ENCODE results near the gene PRKCH.

PRKCH gene

DNA sequence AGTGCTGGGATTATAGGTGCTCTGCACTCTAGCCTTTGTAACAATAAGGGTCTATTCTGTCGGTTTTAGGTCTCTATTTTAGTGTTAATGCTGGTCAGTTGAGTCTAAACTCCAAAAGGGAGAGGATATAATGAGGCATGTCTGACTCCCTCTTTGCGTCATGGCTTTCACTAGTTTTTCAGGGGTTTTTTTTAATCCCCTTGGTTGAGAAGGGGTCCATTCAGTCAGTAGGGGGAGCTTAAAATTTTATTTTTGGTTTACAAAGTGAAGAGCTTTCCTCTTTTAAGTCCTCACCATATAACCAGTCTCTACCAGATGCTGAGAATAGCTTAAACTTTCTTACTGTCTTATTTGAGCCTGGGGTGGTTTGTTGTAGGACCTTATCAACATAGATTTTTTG lies 106.9 kb downstream of the PRKCH start:
- DNase-seq (ENCODE audit: low read depth in 2 of 2): no peak

DNA sequence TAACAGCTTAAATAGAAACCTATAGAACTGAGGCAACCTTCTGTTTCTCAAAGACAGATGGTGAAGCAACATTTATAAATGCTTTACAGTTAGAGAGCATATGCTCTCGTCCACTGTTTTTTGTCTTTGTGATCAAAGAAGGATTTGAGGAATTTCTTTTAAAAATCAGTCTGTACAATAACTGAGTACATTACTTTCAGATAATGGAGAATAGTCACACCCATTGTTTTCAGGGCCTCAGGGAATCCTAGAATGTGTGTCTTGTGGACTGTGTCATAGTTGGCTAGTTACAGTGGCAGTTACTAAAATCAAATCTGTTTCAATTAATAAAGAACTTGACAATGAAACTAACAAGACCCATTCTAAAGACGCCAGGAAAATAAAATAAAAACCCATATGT lies 107.9 kb downstream of the PRKCH start:
- DNase-seq (ENCODE audit: low read depth in 2 of 2): no peak

DNA sequence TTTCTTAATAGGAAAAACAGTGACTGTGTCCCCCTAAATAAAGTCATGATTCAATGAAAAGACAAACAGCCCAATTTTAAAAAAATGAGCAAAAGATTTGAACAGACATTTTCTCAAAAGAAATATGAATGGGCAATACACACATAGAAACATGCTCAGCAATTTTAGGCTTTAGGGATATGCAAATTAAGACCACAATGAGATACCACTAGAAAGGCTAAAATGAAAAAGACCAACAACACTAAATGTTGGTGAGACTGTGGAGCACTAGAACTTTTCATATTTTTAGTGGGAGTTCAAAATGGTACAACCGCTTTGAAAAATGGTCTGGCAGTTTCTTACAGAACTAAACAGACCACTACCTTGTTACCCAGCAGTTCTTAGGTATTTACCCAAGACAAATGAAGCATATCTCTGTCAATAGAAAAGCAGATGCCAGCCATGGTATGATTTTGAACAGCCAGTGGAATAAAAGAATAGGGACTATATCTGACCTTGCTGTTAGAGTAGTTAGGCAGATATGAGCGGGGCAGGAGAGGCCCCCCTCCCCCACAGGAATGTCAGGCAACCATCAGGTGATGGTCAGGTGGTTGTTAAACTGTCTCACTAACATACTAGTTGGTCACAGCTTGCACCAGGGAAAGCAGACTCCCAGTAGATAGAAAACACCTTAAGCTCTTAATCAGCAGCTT lies 108.8 kb downstream of the PRKCH start:
- DNase-seq (ENCODE audit: low read depth in 2 of 2): no peak

DNA sequence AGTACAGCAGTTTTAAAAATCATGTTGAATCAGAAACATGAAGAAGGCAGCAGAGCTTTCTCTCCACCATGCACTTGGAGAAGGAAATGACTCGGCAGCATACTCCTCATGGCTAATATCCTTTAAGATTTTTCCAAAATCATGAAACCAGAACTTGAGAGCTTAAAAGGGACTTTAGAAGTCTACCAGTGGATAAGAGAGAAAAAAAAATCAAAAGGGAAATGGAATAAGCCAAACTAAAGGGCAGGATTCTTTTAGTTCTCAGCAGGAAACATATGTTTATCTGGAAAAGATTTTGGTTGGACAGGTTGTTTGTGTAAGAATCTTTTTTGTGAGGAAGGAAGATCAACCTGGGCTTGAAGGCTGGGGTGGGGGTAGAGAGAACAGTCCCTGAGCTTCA lies 111.8 kb downstream of the PRKCH start:
- DNase-seq (ENCODE audit: low read depth in 2 of 2): no peak

DNA sequence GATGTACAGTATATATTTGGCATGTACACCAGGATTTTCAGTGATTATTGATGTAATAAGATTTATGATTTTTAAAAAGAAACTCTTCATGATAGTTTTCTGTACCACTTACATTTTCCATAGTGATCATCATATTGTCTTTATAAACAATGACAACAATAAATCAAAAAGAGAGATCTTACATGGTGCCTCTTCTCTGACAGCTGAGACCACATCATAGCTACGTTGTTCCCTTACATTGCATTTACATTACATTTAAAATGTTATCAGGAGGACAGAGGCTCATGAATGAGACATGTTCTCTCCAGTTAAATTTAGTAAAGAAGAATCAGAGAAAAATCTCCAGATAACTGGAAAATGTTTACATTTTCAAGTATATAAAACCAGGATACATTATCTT lies 112.4 kb downstream of the PRKCH start:
- DNase-seq (ENCODE audit: low read depth in 2 of 2): no peak

DNA sequence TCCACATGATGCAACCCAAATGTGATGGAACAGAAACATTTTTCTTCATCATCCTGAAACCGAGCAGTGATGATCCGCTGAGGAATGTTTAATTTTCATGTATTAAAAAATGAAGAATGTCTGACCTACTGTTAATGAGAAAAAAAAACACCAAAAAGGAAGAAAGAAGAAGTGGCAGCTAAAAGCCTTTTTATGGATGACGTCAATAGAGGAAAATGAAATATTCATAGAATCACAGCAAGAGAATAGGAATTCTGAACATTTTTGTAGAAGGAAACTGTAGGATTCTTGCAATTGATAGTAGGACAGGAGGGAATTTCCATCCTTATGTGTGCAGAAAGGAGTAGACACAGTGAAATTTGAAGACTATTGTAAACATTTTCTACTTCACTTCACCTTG lies 112.9 kb downstream of the PRKCH start:
- no peak for DNase-seq (ENCODE audit: low read depth in 2 of 2)

DNA sequence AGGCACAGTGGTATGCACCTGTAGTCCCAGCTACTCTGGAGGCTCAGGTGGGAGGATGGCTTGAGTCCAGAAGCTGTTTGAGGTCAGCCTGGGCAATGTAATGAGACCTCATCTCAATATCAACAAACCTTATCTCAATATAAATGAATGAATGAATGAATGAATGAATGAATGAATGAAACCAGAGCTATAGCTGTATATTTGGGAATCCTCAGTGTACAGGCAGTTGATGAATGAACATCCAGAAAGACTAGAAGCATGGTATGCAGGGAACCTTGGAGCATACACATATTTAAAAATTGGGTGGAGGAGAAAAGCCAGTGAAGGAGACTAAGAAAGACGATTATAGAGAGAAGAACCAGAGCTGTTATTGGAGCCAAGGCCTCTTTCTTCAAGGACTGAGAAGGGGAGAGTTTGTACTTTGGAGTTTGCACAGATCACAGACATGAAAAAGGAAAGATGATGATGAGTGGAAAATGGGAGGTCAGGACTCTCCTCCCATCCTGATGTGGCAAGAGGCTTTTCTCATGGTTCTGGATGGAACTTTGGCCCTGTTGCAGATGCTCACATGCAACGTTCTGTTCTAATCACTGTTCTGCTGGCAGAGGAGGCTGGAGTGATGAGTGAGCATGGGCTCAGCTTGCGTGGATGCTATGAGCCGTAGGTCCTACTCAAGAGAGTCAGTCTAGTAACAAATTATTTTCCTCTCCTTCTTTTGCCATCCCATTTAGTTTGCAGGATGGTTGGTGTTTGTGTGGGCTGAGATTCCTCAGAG lies 114.4 kb downstream of the PRKCH start:
- no peak for DNase-seq (ENCODE audit: low read depth in 2 of 2)

DNA sequence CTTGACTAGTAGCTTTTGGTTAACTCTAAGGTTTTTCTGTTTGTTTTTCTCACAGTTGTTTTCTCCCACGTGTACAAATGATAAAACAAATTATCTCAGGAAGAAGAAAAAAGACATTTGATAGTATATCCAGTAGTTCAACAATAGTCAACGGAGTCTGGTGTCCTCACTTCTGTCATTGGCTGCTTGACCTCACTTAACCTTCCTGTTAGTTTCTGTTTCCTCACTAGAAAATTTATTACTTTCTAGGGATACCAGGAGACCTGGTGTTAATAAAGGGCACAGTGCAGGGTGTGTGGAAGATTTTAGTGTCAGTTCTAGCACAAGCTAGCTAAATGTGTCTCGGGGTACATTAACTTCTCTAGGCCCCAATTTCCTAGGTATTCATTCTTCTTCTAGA lies 116.0 kb downstream of the PRKCH start:
- DNase-seq (ENCODE audit: low read depth in 2 of 2): no peak

DNA sequence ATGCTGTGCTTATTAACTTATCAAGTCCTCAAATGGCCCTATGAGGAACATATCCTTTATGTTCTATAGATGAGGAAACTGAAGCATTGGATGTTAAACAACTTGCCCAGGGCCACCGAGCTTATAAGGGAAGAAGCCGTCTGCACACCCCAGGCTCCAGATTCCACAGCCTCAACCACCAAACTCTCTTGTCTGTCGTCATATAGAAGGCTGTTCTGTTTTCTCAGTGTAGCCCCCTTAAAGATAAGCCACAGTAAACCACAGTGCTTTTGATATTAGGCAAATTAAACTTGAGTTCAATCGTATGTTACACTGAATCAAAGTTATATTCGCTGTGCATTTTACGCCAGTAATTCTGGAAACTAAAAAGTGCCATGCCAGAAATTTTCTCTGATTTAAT lies 116.7 kb downstream of the PRKCH start:
- no peak for DNase-seq (ENCODE audit: low read depth in 2 of 2)

DNA sequence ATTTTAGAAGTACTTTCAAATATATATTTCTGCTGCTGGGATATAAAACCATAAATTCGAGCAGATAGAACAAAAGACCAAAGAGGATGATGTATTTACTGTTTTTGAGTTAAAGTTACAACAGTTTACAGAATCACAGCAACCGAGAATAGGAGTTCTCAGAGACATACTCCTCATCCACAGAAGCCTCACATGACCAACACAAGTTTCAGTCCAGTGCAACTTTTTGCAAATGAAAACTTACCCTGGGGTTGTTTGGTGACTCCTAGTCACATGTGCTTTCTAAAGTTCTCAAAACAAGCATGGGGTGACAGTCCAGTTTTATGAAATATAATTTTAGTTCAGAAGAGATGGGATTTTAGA lies 117.1 kb downstream of the PRKCH start:
- DNase-seq (ENCODE audit: low read depth in 2 of 2): no peak

DNA sequence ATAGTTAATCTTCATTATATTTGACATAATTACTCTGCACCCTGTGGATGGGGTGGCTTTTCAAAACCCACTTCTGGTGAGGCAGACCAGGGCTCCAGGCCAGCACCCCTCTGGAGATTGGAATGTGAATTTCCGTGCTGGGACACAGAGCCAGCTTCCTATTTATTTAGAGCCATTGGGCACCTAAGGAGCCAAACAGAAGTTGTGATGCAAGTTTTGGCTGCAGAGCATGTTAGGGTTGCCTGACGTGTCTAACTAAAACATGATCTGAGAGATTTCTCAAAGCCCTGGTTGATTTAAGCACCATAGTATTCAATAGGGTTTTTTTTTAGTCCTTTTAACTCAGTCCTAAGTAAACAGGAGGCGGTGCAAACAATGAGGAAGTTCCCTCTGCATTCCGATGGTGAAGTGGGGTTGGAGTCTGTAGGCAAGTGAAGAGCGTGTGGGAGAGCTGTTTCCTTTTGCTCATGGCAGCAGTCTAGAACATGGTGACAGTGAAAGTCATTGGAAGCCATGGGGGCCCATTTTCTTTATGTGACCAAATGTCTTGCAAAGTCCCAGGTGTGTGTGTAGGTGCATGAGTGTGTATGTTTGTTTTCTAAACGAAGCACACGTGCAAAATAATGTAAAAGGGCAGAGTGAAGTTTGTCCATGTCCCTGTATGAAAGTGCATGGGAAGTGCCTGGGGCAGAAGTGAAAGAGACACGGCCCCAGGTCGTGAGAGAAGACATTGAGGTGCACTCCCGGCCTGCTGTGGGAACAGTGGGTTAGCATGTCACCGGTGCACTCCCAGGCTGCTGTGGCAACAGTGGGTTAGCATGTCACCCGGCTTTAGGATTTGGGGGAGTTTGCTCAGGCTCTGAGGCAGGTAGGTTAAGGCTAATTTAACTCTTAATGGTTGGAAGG lies 117.7 kb downstream of the PRKCH start:
- DNase-seq (ENCODE audit: low read depth in 2 of 2): no peak

DNA sequence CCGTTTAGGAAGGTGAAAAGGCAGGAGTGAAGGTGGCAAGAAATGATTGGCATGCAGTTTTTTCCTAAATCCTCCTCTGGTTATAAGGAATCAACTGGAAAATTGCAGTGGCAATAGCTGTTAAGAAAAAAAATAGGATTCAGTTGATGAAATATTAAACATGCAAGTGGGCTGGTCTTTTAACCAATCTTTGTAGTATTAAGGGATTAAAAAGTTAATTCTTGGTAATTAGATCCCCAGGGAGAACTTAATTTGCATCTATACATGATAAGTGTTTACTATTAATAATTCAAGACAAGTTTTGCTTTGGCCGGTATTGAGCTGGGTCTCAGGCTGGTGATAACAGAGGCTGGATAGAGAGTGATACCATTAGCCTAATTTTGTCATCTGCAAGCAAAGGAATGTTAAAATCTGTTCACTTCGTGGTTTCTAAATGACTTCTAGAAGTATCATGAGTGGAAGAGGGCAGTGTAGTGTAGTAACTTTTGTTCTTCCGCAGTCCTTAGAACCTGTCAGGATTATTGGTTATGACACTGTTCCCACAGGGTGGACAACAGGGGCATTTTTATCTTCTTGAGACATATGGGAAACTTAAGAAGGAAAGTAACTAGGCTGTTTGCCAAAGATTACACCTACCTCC lies 118.5 kb downstream of the PRKCH start:
- DNase-seq (ENCODE audit: low read depth in 2 of 2): no peak

DNA sequence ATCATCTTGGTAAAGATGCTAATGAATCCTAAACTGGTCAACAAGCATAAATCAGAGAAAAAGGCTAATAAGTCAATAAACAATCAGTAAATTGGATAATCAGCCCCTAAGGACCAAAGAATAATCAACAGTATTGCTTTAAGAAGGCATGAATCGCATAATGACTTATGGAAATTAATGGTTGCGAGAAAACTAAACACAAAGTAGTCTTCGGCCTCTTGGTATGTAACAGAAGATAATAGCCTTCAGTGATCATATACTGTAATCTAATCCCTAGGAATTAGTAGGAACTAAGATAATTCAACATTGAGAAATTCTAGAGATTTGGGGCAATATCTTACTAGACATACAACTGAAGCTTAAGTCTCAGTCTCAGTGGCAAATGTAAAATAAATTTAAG lies 122.1 kb downstream of the PRKCH start:
- DNase-seq (ENCODE audit: low read depth in 2 of 2): no peak

DNA sequence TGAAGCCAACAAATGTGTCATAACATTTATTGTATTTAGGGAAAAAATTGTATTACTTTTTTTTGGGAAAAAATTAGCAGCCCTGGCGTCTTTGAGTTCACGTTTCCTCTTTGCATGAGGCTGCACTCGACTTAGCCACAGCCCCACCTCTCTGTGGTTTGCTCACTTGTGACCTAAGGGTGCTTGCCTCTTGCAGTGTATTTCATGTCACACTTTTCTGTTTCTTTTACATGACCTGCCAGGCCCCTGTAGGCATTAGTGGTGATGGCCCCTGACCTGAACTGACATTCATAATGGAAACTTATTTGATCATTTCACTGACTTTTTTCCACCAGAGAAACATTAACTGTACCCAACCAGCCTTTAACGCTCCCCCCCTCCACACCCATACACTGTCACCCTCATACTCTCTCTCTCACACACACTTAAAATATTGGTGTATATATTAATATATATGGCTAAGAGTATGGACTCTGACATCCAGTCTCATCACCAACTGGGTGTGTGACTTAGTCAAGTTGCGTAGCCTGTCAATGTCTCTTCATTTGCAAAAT lies 122.9 kb downstream of the PRKCH start:
- peak; percentile 25 to 28 for DNase-seq (ENCODE audit: low read depth in 2 of 2)

DNA sequence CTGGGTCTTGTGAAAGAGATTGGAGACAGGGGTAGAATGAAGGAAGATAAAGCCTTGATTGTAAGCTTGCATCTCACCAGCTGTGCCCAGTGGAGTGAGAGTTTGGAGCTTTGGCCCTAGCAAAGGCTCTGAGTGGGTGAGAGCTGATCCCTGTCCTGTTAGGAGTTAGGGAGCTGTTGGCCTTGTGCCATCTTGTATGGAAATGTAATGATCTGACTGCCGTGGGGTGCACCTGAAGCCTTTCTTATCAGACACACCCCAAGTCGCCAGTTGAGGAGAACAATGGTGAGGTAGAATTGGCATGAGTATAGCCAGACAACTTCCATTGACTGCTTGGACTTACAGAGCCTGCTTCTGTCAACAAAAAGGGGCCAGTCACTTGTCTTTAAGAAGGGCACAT lies 130.1 kb downstream of the PRKCH start:
- DNase-seq (ENCODE audit: low read depth in 2 of 2): no peak

DNA sequence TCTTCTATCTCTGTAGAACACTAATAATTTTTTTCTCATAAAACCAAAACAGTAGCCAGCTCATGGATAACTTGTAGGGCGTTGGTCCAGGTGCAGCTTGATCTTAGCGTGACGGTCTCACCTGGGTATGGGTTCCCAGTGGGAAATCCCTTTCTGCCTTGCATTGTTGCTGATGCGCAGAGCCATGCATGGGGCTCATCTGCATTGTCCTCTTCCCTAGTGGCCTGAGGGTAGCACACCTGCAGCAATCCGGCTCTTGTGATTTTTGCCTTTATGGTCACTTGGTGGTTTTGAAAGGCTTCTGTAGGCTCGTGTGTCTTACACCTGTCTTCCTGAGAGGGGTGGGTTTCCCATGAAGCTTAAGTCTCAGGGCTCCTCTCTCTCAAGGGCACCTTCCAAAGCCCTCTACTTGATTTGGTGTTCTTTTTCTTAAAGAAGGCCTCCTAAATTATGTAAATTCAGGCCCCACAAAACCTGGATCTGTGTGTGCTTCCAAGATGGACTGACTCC lies 130.6 kb downstream of the PRKCH start:
- DNase-seq (ENCODE audit: low read depth in 2 of 2): no peak

DNA sequence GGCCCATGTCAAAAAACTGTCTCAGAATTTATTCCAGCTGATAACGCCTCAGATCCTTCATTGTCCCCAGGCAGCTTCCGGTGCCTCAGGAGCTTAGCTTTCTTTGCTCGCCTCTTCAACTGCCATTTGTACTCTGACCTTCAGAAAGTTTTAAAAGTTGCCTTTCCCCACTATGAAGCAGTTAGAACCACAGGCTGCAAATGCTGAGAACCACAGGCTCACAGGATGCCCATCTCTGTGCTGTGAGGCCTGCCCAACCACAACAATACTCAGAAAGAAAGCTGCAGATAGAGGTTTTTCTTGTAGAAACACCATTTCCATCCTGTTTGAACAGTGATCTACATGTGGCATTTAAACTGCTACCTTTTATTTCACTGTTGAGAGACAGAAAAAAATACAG lies 131.1 kb downstream of the PRKCH start:
- no peak for DNase-seq (ENCODE audit: low read depth in 2 of 2)

DNA sequence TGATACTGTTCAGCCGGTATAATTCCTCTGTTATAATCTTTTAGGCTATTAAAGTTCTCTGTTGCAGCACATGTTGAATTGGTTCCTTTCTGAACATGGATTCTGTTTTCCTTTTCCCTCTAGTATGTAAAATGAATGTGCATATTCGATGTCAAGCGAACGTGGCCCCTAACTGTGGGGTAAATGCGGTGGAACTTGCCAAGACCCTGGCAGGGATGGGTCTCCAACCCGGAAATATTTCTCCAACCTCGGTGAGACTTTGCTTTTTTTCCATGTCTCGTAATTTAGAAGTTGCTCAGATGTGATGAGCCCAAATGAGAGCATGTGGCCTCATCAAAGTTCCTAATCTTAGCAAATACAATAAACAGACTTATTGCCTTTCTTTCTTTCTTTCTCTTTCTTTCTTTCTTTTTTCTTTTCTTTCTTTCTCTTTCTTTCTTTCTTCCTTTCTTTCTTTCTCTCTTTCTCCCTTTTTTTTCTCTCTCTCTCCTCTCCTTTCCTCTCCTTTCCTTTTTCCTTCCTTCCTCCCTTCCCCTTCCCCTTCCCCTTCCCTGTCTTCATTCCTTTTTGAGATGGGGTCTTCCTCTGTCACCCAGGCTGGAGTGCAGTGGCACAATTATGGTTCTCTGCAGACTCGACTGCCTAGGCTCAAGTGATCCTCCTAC lies 131.9 kb downstream of the PRKCH start:
- DNase-seq (ENCODE audit: low read depth in 2 of 2): no peak

DNA sequence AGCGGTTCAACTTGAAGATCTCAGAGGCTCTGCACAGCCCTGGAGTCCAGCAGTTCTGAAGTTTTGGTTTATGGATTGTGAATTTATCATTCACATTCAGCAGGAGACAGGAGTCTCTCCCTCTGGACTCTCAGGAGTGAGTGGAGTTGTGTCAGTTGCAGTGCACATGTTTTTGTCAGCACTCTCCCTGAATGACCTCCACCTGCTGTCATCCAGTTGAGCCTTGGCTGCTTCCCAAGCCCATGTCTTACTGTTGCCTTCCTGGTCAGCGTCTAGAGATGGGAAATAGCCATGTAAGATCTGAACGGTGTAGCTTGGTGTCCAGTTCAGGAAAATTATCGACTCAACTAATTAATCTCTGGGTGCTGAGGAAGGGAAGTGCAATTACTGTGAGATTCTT lies 133.2 kb downstream of the PRKCH start:
- no peak for DNase-seq (ENCODE audit: low read depth in 2 of 2)

DNA sequence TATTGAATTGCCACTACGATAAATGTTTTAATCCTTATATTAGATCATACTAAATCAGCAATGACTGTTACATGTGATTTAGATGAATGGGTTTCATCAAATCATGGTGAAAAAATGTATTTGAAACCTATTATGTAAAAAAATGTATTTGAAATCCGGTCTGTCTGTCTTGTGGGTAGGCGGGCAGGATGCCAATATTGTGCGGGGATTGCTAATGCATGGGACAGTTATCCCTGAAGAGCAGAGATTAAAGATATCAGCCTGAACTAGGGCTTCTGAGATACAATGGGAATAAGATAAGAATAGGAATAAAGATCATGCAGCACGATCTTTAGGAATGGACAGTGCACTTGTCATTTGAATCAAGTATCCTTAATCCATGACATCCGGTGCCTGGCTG lies 134.0 kb downstream of the PRKCH start:
- no peak for DNase-seq (ENCODE audit: low read depth in 2 of 2)

DNA sequence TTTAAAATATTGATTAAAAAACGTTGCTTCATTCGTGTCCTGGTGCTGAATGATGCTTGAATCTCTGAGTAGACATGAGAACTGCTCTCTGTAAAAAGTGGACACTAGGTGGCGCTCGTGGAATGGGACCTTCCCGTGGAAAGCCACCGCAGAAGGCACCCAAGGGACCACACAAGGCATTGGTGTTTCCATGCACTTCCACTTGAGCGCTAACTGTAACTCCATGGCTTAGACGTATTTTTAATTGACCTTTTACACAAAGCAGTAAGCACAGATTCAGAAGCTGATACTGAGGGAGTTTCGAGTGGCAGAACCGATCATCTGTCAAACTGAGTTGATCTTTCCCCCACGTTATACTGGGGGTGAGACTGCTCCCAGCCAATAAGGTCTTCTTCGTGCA lies 135.3 kb downstream of the PRKCH start:
- DNase-seq (ENCODE audit: low read depth in 2 of 2): peak; percentile 78 to 79
